Measurements from ENCODE around the gene TTLL12. TPM values are rescaled to one million over a fixed set of nuclear protein-coding genes. Genes with fewer than 3 reads are reported as not detected.

TTLL12 gene
- total and polyA plus RNA-seq, 2 of the 8 experiments (the other 6 are each of a cell fraction or from before 2014, with no cell fraction given) = 101 to 124 TPM

- TF ChIP-seq CTBP2 (IDR thresholded peaks at IDR 0.05; ENCODE audit: borderline replicate concordance, insufficient read depth, insufficient read length, low read length) = no peak
- 0 out of 4 replicates have a peak, but pooled peaks of 1 of the 2 experiments have one; percentile 42 for TF ChIP-seq HDAC2 (IDR thresholded peaks at IDR 0.05; ENCODE audit: borderline replicate concordance in 1 of 2, low read depth in 2 of 2, low read length in 2 of 2)
- no peak for TF ChIP-seq SP2 (IDR thresholded peaks at IDR 0.05; ENCODE audit: low read length)
- TF ChIP-seq CBX5 (IDR thresholded peaks at IDR 0.05; ENCODE audit: low read depth, low read length) = no peak
- TF ChIP-seq SRF (IDR thresholded peaks at IDR 0.05; ENCODE audit: low read depth, low read length) = no peak; the same call in 1 of the 2 replicates
- TF ChIP-seq BRCA1 (IDR thresholded peaks at IDR 0.05; ENCODE audit: low read depth, low read length) = no peak
- TF ChIP-seq KDM5A (IDR thresholded peaks at IDR 0.05; ENCODE audit: low read length) = peak; percentile 51; the same call in 1 of the 2 replicates
- no peak for TF ChIP-seq ATF3 (IDR thresholded peaks at IDR 0.05; ENCODE audit: insufficient read depth, low read depth, low read length)
- TF ChIP-seq BCL11A (IDR thresholded peaks at IDR 0.05; ENCODE audit: low read depth in 2 of 2, low read length in 2 of 2) = no peak
- no peak for TF ChIP-seq CTCF (IDR thresholded peaks at IDR 0.05; ENCODE audit: control extremely low read depth in 1 of 3, insufficient read depth in 1 of 3, low read depth in 1 of 3, low read length in 3 of 3)
- TF ChIP-seq E2F6 (IDR thresholded peaks at IDR 0.05) = peak; percentile 87
- TF ChIP-seq ZNF274 (IDR thresholded peaks at IDR 0.05; ENCODE audit: borderline replicate concordance, extremely low read depth, low read length) = no peak
- no peak for TF ChIP-seq RNF2 (IDR thresholded peaks at IDR 0.05; ENCODE audit: borderline replicate concordance, low read depth, low read length, missing control alignments, poor library complexity, severe bottlenecking)
- TF ChIP-seq CEBPB (IDR thresholded peaks at IDR 0.05; ENCODE audit: low read depth, low read length) = no peak
- no peak for TF ChIP-seq KDM1A (IDR thresholded peaks at IDR 0.05; ENCODE audit: borderline replicate concordance, low read length)
- no peak for TF ChIP-seq POLR2AphosphoS5 (IDR thresholded peaks at IDR 0.05; ENCODE audit: low read depth, low read length)
- peak; percentile 23; the same call in 1 of the 2 replicates for TF ChIP-seq BACH1 (IDR thresholded peaks at IDR 0.05; ENCODE audit: low read length)
- TF ChIP-seq USF2 (IDR thresholded peaks at IDR 0.05; ENCODE audit: low read length) = no peak
These were observed 43.9 kb downstream of the TTLL12 start, which contains the start of gene MCAT (continued) for GRCh38 chr22:43142880-43143562.
